ENCODE measurements around the gene TJP2. TPM values are rescaled to one million over a fixed set of nuclear protein-coding genes. Genes with fewer than 3 reads are reported as not detected.

TJP2 gene
- total RNA-seq, 1 donor from 2014 or later = 254 TPM

DNA sequence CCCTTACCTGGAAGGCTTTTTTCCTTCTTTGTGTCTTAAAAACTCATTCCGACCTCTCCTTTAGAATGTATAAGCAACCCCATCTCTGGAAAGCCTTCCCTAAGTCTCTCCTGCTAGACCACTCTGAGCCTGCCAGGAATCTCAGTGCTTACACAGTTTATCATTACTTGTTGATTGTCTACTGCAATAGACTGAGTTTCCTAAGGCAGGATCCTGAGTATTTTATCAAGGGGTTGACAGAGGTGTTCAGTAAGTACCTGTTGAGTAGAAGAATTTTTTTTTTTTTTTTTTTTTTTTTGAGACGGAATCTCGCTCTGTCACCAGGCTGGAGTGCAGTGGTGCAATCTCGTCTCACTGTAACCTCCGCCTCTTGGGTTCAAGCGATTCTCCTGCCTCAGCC lies 2.6 kb upstream of the TJP2 start:
- TF ChIP-seq, protein P1, sequence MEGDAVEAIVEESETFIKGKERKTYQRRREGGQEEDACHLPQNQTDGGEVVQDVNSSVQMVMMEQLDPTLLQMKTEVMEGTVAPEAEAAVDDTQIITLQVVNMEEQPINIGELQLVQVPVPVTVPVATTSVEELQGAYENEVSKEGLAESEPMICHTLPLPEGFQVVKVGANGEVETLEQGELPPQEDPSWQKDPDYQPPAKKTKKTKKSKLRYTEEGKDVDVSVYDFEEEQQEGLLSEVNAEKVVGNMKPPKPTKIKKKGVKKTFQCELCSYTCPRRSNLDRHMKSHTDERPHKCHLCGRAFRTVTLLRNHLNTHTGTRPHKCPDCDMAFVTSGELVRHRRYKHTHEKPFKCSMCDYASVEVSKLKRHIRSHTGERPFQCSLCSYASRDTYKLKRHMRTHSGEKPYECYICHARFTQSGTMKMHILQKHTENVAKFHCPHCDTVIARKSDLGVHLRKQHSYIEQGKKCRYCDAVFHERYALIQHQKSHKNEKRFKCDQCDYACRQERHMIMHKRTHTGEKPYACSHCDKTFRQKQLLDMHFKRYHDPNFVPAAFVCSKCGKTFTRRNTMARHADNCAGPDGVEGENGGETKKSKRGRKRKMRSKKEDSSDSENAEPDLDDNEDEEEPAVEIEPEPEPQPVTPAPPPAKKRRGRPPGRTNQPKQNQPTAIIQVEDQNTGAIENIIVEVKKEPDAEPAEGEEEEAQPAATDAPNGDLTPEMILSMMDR (IDR thresholded peaks at IDR 0.05; ENCODE audit: unreplicated experiment) = no peak
- Mint-ChIP-seq H3K4me1 (ENCODE audit: low read depth) (peaks cover 53% of the 10 kb centered on the region), H3K27me3 (no peaks in the 10 kb centered on the region), H3K9me3 (ENCODE audit: low read depth) (no peaks in the 10 kb centered on the region), H3K36me3 (ENCODE audit: insufficient read depth) (no peaks in the 10 kb centered on the region), H3K4me3 (ENCODE audit: low read depth) (no peak overlapping the region), H3K27ac (peak overlapping the region; percentile 91)
- no peak for DNase-seq (ENCODE audit: low spot score, unreplicated experiment)

DNA sequence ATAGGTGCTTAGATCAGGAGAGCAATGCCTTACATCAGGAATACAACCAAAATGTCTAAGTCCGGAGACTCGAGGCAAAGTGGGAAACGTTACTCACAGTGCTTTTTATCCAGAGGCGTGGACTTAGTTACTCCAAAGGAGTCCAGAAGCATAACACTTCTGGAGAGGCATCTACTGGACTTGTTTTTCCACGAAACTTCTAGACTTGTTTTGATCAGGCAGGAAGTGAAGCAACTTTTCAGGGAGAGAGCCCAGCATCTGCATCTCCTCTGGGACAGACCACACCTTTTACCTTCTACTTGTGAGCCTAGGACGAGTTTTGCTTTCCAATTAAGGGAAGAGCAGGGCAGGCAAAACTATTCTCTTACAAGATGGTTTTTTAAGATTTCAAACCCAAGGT lies 1.2 kb upstream of the TJP2 start:
- peak overlapping the region; percentile 71 for H3K4me3 Mint-ChIP-seq (ENCODE audit: low read depth)
- no peak for DNase-seq (ENCODE audit: low spot score, unreplicated experiment)
- TF ChIP-seq, protein P1 (IDR thresholded peaks at IDR 0.05; ENCODE audit: unreplicated experiment) = no peak
- H3K9me3 Mint-ChIP-seq (ENCODE audit: low read depth) = no peaks in the 10 kb centered on the region
- H3K27ac Mint-ChIP-seq = no peak overlapping the region
- peaks cover 63% of the 10 kb centered on the region for H3K4me1 Mint-ChIP-seq (ENCODE audit: low read depth)
- H3K36me3 Mint-ChIP-seq (ENCODE audit: insufficient read depth) = no peaks in the 10 kb centered on the region
- no peaks in the 10 kb centered on the region for H3K27me3 Mint-ChIP-seq

DNA sequence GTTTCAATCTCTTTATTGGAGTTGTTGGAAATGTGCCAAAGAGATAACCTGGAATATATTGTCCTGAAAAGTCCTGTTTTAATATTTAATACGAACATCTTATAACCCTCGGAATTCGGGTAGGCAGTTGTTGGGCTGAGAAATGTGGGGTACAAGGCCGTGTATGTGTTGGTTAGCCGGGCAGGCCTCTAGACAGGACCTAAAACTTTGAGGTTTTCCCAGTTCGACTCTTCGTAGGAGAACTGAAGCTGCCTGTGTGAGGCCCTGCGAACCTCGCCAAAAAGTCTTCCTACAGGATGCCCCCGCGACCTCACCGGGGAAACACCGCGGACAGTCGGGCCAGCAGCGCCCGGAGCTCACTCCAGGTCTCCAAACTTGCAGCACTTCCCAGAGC lies 583 bp upstream of the TJP2 start:
- Mint-ChIP-seq H3K4me1 (ENCODE audit: low read depth) (peaks cover 64% of the 10 kb centered on the region), H3K9me3 (ENCODE audit: low read depth) (no peaks in the 10 kb centered on the region), H3K36me3 (ENCODE audit: insufficient read depth) (no peaks in the 10 kb centered on the region), H3K27me3 (no peaks in the 10 kb centered on the region), H3K4me3 (ENCODE audit: low read depth) (peak overlapping the region; percentile 71), H3K27ac (peak overlapping the region; percentile 47)
- DNase-seq (ENCODE audit: low spot score, unreplicated experiment) = no peak
- TF ChIP-seq, protein P1 (IDR thresholded peaks at IDR 0.05; ENCODE audit: unreplicated experiment) = no peak

- TF ChIP-seq, protein P1 (IDR thresholded peaks at IDR 0.05; ENCODE audit: unreplicated experiment) = no peak
- Mint-ChIP-seq H3K36me3 (ENCODE audit: insufficient read depth) (no peaks in the 10 kb centered on the region), H3K27me3 (no peaks in the 10 kb centered on the region), H3K4me3 (ENCODE audit: low read depth) (peak overlapping the region; percentile 80), H3K9me3 (ENCODE audit: low read depth) (no peaks in the 10 kb centered on the region), H3K4me1 (ENCODE audit: low read depth) (peaks cover 70% of the 10 kb centered on the region), H3K27ac (peak overlapping the region; percentile 81)
- DNase-seq (ENCODE audit: low spot score, unreplicated experiment) = no peak
Measured at GRCh38 chr9:69174616-69175463, 763 bp downstream of the TJP2 start.

DNA sequence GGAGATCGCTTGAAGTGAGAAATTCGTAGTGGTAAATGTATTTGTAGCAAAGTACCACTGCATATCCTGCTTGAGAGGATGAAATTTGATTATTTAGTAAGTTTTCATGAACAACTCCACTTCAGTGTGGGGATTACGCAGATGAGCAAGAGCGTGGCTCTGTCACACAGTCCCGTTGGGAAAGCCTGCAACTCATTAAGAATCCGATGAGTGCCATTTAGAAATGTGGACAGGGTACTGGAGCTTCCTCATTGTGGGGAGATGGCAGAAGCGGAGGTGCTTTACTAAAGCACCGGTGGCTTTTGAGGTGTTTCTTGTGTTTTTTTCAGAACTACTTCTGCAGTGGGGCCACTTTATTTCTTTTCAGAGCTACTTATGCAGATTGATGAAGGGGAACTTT lies 1.4 kb downstream of the TJP2 start:
- TF ChIP-seq, protein P1 (IDR thresholded peaks at IDR 0.05; ENCODE audit: unreplicated experiment) = no peak
- H3K27me3 Mint-ChIP-seq = no peaks in the 10 kb centered on the region
- no peaks in the 10 kb centered on the region for H3K36me3 Mint-ChIP-seq (ENCODE audit: insufficient read depth)
- peaks cover 76% of the 10 kb centered on the region for H3K4me1 Mint-ChIP-seq (ENCODE audit: low read depth)
- no peaks in the 10 kb centered on the region for H3K9me3 Mint-ChIP-seq (ENCODE audit: low read depth)
- H3K27ac Mint-ChIP-seq = no peak overlapping the region
- DNase-seq (ENCODE audit: low spot score, unreplicated experiment) = no peak
- H3K4me3 Mint-ChIP-seq (ENCODE audit: low read depth) = peak overlapping the region; percentile 80

Data from progenitor cell of endocrine pancreas (in vitro differentiated cells).